ENCODE measurements around the gene TXNDC11.
A peak's percentile ranks its signal among the peaks of the same experiment; 100 is the strongest.

TXNDC11 gene

GRCh38 chr16:11675561-11676511 is 66.8 kb downstream of the TXNDC11 start:
- FAIRE-seq, result no peak
- DNase-seq (ENCODE audit: low spot score), result peak; percentile 71

GRCh38 chr16:11674818-11675560 is 67.7 kb downstream of the TXNDC11 start:
- peak; percentile 55 for DNase-seq (ENCODE audit: low spot score)
- FAIRE-seq, result peak; percentile 42

- FAIRE-seq, result no peak
- DNase-seq (ENCODE audit: low spot score), result no peak
Observed at GRCh38 chr16:11674001-11674817, 68.4 kb downstream of the TXNDC11 start.

GRCh38 chr16:11673091-11674000 is 69.3 kb downstream of the TXNDC11 start:
- DNase-seq (ENCODE audit: low spot score) (no peak), FAIRE-seq (peak; percentile 30)

- DNase-seq (ENCODE audit: low spot score) (no peak), FAIRE-seq (no peak)
Observed at GRCh38 chr16:11672206-11673090, 70.2 kb downstream of the TXNDC11 start.

- DNase-seq (ENCODE audit: low spot score) (no peak), FAIRE-seq (no peak)
Observed at GRCh38 chr16:11671676-11672075, 71.0 kb downstream of the TXNDC11 start.

- DNase-seq (ENCODE audit: low spot score), result no peak
- FAIRE-seq, result no peak
Observed at GRCh38 chr16:11671271-11671670, 71.4 kb downstream of the TXNDC11 start.

- no peak for FAIRE-seq
Observed at GRCh38 chr16:11670171-11671131, 72.2 kb downstream of the TXNDC11 start.

GRCh38 chr16:11669380-11670146 is 73.1 kb downstream of the TXNDC11 start:
- FAIRE-seq, result no peak
- DNase-seq (ENCODE audit: low spot score), result no peak

More at GRCh38 chr16:11670171-11671131, 72.2 kb downstream of the TXNDC11 start:
- no peak for DNase-seq (ENCODE audit: low spot score)

- FAIRE-seq (no peak), DNase-seq (ENCODE audit: low spot score) (no peak)
Observed at GRCh38 chr16:11668623-11669379, 73.9 kb downstream of the TXNDC11 start.

GRCh38 chr16:11667824-11668622 is 74.6 kb downstream of the TXNDC11 start, which contains the start of gene SNN:
Gene SNN, plus strand, starts transcription at chr16:11668455. Its CDS starts 7,605 bp downstream, at chr16:11676060.
- DNase-seq (ENCODE audit: low spot score) (peak; percentile 99), FAIRE-seq (peak; percentile 13)

GRCh38 chr16:11667221-11667823 is 75.3 kb downstream of the TXNDC11 start:
- FAIRE-seq, result no peak

GRCh38 chr16:11666103-11667055 is 76.3 kb downstream of the TXNDC11 start:
- no peak for FAIRE-seq
- DNase-seq (ENCODE audit: low spot score), result no peak

More at GRCh38 chr16:11667221-11667823, 75.3 kb downstream of the TXNDC11 start:
- no peak for DNase-seq (ENCODE audit: low spot score)

GRCh38 chr16:11665071-11665491 is 77.6 kb downstream of the TXNDC11 start:
- FAIRE-seq (no peak), DNase-seq (ENCODE audit: low spot score) (no peak)

Measured in urothelium cell line (cell line).